Astrocyte of the cerebellum (primary cell): Measurements from ENCODE around the gene DDAH2.
A peak's percentile ranks its signal among the peaks of the same experiment; 100 is the strongest.

Experiments
- DNase-seq: peaks from one replicate; pipeline ENCODE4 v3.0.0-alpha.2; 2011; ENCODE audit warnings: low read depth
- H3K4me3 ChIP-seq: 2 replicates; pipeline ENCODE4 v1.5.1; 2011; ENCODE audit warnings: mild to moderate bottlenecking, low read depth, low read length, moderate library complexity
- CTCF ChIP-seq: IDR thresholded peaks from 2 replicates; pipeline ENCODE4 v1.5.1; 2012; ENCODE audit warnings: low read length, low read depth, moderate library complexity, mild to moderate bottlenecking; ENCODE audit errors: missing control alignments
- in situ Hi-C: cut with HindIII; loops from 2 replicates; pipeline ENCODE4 v1.10.0; 2017; ENCODE audit warnings: low sequenced_read_pairs

Gene DDAH2

GRCh38 chr6:31775633-31776484 is 46.8 kb upstream of the DDAH2 start:
- no peak overlapping the region for H3K4me3 ChIP-seq
- in situ Hi-C loops, result no loop called here
- no peak for DNase-seq
- TF ChIP-seq CTCF, result no peak

- in situ Hi-C loops, result no loop called here
- no peak for DNase-seq
- no peak overlapping the region for H3K4me3 ChIP-seq
- TF ChIP-seq CTCF, result no peak
These were observed 46.1 kb upstream of the DDAH2 start for GRCh38 chr6:31775184-31775583.

GRCh38 chr6:31771992-31772358 is 42.9 kb upstream of the DDAH2 start:
- H3K4me3 ChIP-seq, result no peak overlapping the region
- no peak for DNase-seq
- no peak for TF ChIP-seq CTCF
- in situ Hi-C loops, result no loop called here

GRCh38 chr6:31770860-31771259 is 41.8 kb upstream of the DDAH2 start:
- no peak for TF ChIP-seq CTCF
- no peak for DNase-seq
- in situ Hi-C loops, result no loop called here
- H3K4me3 ChIP-seq, result no peak overlapping the region

GRCh38 chr6:31769684-31770371 is 40.7 kb upstream of the DDAH2 start:
- no peak for DNase-seq
- peak; percentile 66 for TF ChIP-seq CTCF
- H3K4me3 ChIP-seq, result no peak overlapping the region
- in situ Hi-C loops, result no loop called here

GRCh38 chr6:31768363-31769257 is 39.5 kb upstream of the DDAH2 start:
- no peak for DNase-seq
- in situ Hi-C loops, result no loop called here
- TF ChIP-seq CTCF, result no peak
- no peak overlapping the region for H3K4me3 ChIP-seq
